CD4-positive, alpha-beta T cell treated with Interferon alpha-2 for 1 hour (primary cell): ENCODE data around the gene PTPRN2.
A peak's percentile ranks its signal among the peaks of the same experiment; 100 is the strongest.
"Not testable (repeated sequence)": the region's sequence is repeated elsewhere in the genome, so short reads cannot be mapped to it uniquely, and the experiment has no call there.

ENCODE experiments used
- DNase-seq, 2 donors: peaks; one replicate each; pipeline ENCODE4 v3.0.0-alpha.2; 2020 to 2022

Gene PTPRN2

DNA sequence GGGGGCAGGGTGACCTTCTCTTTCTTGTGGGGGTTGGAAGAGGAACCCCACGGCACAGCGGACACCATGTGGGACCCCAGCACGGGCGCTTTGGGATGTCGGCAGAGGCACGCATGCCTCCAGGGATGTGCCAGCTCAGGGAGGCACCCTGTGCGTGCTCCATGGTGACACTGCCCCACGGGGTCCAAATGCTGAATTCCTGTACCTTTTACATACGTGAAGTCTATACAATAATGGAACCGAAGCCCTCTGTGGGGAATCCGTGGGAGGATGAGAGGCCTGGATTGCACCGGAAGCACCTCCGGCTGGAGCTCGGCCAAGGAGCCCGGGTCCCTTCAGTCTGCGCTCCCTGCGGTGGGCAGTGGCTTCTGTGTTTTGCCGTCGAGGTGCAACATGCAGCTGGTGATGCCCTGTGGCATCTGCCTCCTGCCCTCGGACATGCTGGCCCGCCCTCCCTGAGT is 726.6 kb downstream of the PTPRN2 start:
- DNase-seq = no peak

DNA sequence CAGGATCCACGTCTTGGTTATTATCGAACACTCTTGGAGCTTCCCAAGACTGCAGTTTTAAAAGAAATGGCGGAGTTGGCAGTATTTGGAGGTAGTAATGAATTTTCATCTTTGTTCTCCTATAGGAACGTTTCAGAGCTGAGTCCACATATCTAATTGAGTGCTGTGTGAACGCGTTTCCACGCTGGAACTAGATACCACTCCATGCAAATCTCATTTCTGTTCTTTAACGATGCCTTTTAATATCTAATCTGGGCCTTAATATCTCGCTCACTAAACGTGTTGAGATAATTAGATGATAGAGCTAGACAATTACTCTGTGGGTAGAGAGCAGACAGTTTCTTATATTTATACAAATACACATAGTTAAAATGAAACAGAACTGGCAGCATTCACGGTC is 727.2 kb downstream of the PTPRN2 start:
- no peak for DNase-seq

DNA sequence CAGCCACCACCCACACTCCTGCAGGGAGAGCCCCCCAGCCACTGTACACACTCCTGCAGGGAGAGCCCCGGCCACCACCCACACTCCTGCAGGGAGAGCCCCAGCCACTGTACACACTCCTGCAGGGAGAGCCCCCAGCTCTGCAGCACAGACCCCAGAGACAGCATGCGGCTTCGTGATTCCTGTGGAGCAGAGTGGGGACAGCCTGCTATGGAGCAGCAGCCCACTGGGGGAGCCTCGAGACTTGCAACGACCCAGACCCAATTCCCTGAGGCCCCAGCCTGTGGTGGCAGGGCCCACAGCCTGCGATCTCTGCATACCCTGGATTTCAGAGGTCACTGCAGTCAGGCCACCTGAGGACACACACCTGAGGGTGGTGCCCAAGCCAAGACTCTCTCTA is 727.7 kb downstream of the PTPRN2 start:
- no peak for DNase-seq

- no peak for DNase-seq
Observed at GRCh38 chr7:157857578-157858075, 730.0 kb downstream of the PTPRN2 start.

DNA sequence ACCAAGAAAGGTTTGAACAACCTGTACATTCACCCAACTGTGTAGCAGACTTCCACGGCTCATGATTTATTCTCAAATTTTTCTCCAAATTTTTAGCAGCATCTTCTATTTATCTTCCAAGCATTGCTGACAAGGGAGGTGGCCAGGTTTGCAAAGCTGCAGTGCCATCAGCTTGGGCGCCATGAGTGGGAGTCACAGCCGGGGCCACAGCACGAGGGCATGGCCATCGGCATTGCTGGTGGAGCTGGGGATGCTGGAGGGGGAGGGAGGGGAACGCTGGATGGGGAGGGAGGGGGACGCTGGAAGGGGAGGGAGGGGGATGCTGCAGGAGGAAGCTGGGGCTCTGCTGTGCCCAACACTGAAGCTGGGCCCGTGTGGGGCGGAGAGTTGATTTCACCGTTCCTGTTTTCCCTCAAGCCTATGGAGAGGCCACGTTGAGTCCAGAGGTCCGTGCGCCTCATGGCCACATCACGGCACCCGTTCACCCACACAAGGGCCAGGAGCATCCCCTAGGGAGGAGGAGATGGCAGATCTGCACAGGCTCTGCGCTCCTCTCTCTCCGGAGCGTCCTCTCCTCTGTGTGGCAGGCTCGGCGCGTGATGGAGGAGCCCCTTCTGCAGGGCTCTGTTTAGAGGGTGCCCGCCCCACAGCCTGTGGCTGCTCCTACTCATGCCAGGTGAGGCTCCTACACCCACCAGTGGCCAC is 730.6 kb downstream of the PTPRN2 start:
- DNase-seq = no peak

DNA sequence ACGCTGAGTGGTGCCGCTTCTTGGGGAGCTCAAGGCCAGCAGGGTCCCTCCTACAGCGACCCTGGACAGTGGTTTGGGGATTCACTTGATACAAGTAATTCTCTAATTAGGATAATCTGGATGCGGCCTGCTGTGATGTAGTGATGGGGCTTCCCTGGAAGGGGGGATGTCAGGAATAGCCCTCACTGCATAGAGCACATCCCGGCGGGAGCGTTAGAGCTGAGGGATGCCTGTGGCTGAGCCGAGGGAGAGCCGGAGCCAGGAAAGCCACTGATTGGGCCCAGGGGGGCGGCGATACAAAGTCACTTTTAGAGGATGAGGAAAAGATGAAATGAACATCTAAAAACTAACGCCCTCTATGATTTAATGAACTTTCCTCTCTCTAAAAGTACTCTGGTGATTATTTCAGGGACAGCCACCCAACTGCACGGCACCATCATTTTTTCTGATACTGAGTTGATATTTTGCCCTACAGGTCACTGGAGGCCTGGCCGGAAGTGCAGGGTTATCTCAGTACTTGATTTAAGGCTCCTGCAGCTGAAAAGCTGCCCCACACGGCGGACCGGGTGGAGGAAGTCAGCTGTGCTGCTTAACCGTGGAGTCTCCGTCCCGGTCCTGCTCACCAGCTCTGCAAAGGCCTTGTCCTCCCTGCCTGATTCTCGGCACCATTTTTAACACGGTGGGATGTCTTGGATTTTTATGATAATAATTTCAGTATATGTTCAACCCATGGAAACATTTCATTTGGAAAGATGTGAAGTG is 732.0 kb downstream of the PTPRN2 start:
- no peak for DNase-seq

GRCh38 chr7:157855016-157855415 is 732.6 kb downstream of the PTPRN2 start:
- no peak for DNase-seq

DNA sequence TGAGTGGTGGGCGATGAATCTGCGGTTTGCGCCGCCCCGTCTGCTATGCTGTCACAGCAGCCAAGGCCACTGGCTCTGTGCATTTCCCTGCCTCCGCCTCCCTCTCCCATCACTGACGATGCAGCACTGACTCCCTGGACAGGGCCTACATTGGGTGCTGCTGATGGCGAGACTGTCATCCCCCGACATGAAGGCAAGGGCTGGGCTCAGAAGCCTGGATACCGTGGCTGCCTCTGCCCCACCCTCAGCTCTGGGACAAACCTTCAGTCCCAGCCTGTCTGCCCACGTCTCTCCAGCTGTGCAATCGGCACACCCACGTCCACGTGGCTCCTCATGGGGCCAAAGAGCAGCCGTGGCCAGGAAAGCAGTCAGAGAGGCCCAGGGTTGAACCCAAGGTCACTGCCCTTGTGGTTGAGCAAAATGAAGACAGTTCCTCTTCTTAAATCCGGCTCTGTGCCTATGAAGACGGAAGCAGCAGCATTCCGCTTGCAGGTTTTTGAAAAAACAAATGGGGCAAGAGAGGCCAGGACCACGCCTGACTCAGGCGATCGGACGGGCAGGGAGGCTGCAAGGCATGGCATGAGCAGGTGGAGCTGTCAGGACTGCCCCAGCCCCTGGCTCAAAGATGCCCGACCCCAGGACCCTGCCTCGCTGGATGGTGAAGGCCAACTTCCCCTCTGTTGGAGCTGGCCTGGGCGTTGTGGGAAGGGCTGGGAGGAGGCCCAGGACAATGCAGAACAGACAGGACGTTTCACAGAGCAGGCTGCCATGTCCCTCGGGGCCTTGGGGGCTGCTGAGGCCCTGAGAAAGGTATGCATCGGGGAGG is 733.3 kb downstream of the PTPRN2 start:
- DNase-seq = peak; percentile 24 to 66

DNA sequence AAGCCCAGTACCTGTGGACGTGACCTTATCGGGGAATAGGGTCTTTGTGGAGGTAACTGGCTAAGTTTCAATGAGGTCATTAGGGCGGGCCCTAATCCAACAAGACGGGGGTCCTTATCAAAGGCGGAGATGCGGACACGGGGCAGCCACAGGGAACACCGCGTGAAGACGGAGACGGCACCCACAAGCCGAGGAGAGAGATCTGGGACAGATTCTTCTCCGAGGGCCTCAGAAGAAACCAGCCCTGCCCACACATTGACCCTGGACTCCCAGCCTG is 733.9 kb downstream of the PTPRN2 start:
- no peak for DNase-seq

DNA sequence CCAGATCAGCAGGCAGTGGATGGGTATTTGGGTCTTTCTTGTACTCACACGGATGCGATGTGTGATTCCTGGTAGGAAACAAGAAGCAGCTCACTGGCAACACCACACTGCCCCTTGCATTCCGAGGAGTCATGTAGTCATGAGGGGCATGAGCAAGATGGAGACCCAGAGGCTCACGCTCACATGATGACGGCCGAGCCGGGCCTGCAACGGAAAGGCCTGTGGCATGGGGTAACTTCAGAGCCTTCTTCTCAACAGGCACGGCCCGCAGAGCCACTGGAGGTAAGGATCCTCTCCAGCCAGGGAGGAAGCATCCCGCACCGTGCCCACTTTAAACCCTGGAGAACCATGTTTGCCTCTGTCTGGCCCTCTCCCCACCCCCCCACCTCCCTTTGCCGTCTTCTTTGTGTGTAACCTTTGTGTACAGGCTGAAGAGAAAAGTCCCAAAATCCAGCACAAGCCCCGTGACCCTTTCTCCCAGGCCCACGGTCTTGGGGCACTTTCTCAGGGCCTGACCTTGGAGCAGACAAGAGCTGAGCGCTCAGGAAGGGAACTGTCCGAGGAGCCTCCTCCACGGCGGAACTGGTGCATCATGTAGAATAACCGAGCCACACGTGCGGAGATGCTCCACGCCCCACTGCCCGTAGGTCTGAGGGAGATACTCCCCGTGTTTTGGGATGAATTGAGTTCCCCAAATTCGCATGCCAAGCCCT is 734.4 kb downstream of the PTPRN2 start:
- DNase-seq = no peak

DNA sequence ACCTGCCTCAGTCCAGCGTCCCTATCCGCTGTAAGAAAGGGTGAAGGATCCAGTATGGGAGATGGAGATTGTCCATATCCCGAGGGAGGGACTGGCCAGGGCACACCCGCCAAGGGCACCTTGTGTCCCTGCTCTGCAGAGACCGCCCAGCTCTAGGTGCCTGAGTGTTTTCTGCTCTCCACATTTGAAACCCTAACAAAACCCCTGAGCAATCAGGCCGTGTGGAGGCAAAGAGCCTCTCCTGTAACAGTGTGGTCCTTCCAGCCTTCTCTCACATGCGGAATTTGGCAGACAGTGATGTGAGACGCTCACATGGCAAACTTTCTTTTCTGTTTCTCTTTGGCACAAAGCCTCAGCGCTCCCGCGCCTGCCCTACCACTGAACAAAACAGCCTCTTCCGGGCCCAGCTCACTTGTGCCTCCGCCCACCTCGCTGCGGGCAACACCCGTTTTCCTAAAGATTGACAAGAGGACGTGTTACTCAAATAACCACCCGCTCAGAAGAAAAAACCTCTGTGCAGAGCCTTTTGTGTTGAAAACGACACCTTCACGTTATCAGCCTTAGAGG is 736.0 kb downstream of the PTPRN2 start:
- peak; percentile 63 to 66 for DNase-seq

- no peak for DNase-seq
Observed at GRCh38 chr7:157850481-157851444, 736.9 kb downstream of the PTPRN2 start.

GRCh38 chr7:157849726-157850125 is 737.9 kb downstream of the PTPRN2 start:
- DNase-seq = no peak

DNA sequence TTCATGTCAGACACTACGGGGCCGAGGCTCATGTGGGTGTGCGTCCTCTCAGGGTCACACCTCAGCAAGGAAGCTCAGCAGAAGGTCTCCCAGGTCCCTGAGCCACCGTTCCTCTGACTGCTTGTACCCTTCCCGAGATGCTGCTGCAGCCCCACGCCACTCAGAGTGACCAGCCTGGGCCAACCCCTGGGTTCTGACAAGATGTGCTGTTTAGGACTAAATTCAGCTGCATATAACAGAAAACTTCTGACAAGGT is 738.4 kb downstream of the PTPRN2 start:
- DNase-seq = no peak

- no peak for DNase-seq
Observed at GRCh38 chr7:157848508-157849340, 738.9 kb downstream of the PTPRN2 start.

- DNase-seq = not testable (repeated sequence)
Observed at GRCh38 chr7:157847756-157848487, 739.7 kb downstream of the PTPRN2 start.

- DNase-seq = not testable (repeated sequence)
Observed at GRCh38 chr7:157846746-157847145, 740.9 kb downstream of the PTPRN2 start.

DNA sequence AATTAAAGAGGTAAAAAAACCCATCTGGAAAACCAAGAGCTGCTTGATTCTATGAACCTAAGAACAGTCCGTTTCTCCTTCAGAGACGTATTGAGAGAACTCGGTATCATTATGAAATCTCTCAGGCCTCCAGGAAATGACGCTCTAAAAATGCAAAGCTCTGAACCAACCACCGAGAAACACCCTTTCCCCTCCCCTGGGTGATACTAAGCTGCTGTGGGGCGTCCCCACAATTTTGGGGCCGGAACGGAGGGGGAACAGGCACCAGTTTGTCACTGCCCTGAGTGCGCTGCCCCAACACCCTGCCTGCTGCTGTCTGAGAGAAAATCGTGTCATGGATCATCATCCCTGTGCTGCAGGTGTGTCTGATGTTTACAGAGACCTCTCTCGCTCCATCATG is 741.4 kb downstream of the PTPRN2 start:
- peak; percentile 12 to 16 for DNase-seq

GRCh38 chr7:157845203-157845835 is 742.3 kb downstream of the PTPRN2 start:
- no peak for DNase-seq
